ENCODE results near the gene IFI27. TPM values are rescaled to one million over a fixed set of nuclear protein-coding genes. Genes with fewer than 3 reads are reported as not detected.

The IFI27 gene
- total RNA-seq, 4 donors from 2014 or later = 88.0 to 293 (median 180) TPM

GRCh38 chr14:94143711-94144110 is 33.2 kb downstream of the IFI27 start:
- H3K36me3 ChIP-seq = no peaks in the 10 kb centered on the region
- no peak overlapping the region for H3K4me3 ChIP-seq
- DNase-seq (ENCODE audit: extremely low spot score) = peak; percentile 70
- no peaks in the 10 kb centered on the region for H3K4me1 ChIP-seq
- WGBS = 90% methylated on average over 3 of the region's 4 CpGs
- peaks cover 0 to 2% (median 0%) of the 10 kb centered on the region in 4 donors for H3K27me3 ChIP-seq
- no peak overlapping the region for H3K27ac ChIP-seq (replicated peaks in 1 of 4)
- intact Hi-C loops (cut with DNase I) = no loop called here
- TF ChIP-seq POLR2AphosphoS5 (IDR thresholded peaks at IDR 0.05) (no peak), CTCF (IDR thresholded peaks at IDR 0.05) (no peak), POLR2A (IDR thresholded peaks at IDR 0.05; ENCODE audit: low read depth) (no peak), EP300 (IDR thresholded peaks at IDR 0.05) (no peak)
- no peaks in the 10 kb centered on the region for H3K9me3 ChIP-seq

GRCh38 chr14:94144765-94145164 is 34.2 kb downstream of the IFI27 start:
- no peak overlapping the region for H3K4me3 ChIP-seq
- H3K36me3 ChIP-seq = no peaks in the 10 kb centered on the region

GRCh38 chr14:94145902-94146527 is 35.5 kb downstream of the IFI27 start:
- Histone ChIP-seq H3K27me3 (no peaks in the 10 kb centered on the region), H3K4me1 (no peaks in the 10 kb centered on the region), H3K27ac (replicated peaks in 1 of 4) (no peak overlapping the region), H3K9me3 (no peaks in the 10 kb centered on the region), H3K36me3 (no peaks in the 10 kb centered on the region), H3K4me3 (no peak overlapping the region)
- DNase-seq (ENCODE audit: extremely low spot score) = peak; percentile 75
- no peak for TF ChIP-seq POLR2A (IDR thresholded peaks at IDR 0.05; ENCODE audit: low read depth)
- TF ChIP-seq EP300 (IDR thresholded peaks at IDR 0.05) = no peak
- TF ChIP-seq POLR2AphosphoS5 (IDR thresholded peaks at IDR 0.05) = no peak
- TF ChIP-seq CTCF (IDR thresholded peaks at IDR 0.05) = no peak
- WGBS = 88% methylated on average over 6 of the region's 6 CpGs
- intact Hi-C loops (cut with DNase I) = no loop called here

More at GRCh38 chr14:94144765-94145164, 34.2 kb downstream of the IFI27 start:
- Histone ChIP-seq H3K27me3 (no peaks in the 10 kb centered on the region), H3K9me3 (no peaks in the 10 kb centered on the region), H3K4me1 (no peaks in the 10 kb centered on the region), H3K27ac (replicated peaks in 1 of 4) (no peak overlapping the region)
- intact Hi-C loops (cut with DNase I) = no loop called here
- TF ChIP-seq CTCF (IDR thresholded peaks at IDR 0.05) = no peak
- TF ChIP-seq POLR2A (IDR thresholded peaks at IDR 0.05; ENCODE audit: low read depth) = no peak
- no peak for TF ChIP-seq POLR2AphosphoS5 (IDR thresholded peaks at IDR 0.05)
- TF ChIP-seq EP300 (IDR thresholded peaks at IDR 0.05) = no peak
- DNase-seq (ENCODE audit: extremely low spot score) = peak; percentile 78
- 100% methylated on average over 1 of the region's 1 CpG for WGBS

GRCh38 chr14:94152676-94153075 is 42.1 kb downstream of the IFI27 start:
- no peaks in the 10 kb centered on the region for H3K4me1 ChIP-seq
- H3K9me3 ChIP-seq = no peaks in the 10 kb centered on the region
- WGBS = 76% methylated on average over 1 of the region's 1 CpG
- no peaks in the 10 kb centered on the region for H3K27me3 ChIP-seq
- TF ChIP-seq EP300 (IDR thresholded peaks at IDR 0.05) (no peak), POLR2AphosphoS5 (IDR thresholded peaks at IDR 0.05) (no peak), POLR2A (IDR thresholded peaks at IDR 0.05; ENCODE audit: low read depth) (no peak), CTCF (IDR thresholded peaks at IDR 0.05) (no peak)
- H3K36me3 ChIP-seq = no peaks in the 10 kb centered on the region
- no peak overlapping the region for H3K27ac ChIP-seq (replicated peaks in 1 of 4)
- intact Hi-C loops (cut with DNase I) = no loop called here
- no peak overlapping the region for H3K4me3 ChIP-seq
- no peak for DNase-seq (ENCODE audit: extremely low spot score)
